ENCODE results near the gene PMM1.

DNA sequence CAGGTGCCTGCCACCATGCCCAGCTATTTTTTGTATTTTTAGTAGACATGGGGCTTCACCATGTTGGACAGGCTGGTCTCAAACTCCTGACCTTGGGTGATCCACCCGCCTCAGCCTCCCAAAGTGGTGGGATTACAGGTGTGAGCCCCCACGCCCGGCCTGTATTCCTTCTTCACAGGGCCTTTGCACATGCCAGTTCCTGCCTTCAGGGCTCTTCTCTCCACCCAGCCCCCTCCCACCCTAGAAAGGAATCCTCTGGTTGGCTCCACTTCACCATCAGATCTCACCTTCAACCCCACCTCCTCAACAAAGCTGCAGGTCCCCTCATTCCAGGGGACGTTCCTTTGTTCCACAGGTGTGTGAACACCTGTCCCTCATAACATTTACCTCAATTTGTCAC lies 47.4 kb downstream of the PMM1 start:
- no peak for TF ChIP-seq POLR2A (IDR thresholded peaks at IDR 0.05)
- TF ChIP-seq, protein P1, sequence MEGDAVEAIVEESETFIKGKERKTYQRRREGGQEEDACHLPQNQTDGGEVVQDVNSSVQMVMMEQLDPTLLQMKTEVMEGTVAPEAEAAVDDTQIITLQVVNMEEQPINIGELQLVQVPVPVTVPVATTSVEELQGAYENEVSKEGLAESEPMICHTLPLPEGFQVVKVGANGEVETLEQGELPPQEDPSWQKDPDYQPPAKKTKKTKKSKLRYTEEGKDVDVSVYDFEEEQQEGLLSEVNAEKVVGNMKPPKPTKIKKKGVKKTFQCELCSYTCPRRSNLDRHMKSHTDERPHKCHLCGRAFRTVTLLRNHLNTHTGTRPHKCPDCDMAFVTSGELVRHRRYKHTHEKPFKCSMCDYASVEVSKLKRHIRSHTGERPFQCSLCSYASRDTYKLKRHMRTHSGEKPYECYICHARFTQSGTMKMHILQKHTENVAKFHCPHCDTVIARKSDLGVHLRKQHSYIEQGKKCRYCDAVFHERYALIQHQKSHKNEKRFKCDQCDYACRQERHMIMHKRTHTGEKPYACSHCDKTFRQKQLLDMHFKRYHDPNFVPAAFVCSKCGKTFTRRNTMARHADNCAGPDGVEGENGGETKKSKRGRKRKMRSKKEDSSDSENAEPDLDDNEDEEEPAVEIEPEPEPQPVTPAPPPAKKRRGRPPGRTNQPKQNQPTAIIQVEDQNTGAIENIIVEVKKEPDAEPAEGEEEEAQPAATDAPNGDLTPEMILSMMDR (IDR thresholded peaks at IDR 0.05), result no peak

Data from adrenal gland (tissue), 5 donors.